GM23338 (cell line): ENCODE measurements around the gene ARHGAP32. TPM values are rescaled to one million over a fixed set of nuclear protein-coding genes. Genes with fewer than 3 reads are reported as not detected.

ENCODE experiments used
- ATAC-seq: fragments of 200-7000 bp; cut with Tn5 transposase; 3 replicates; pipeline ENCODE4 v1.9.1; 2020
- DNase-seq: peaks from one replicate; pipeline ENCODE4 v3.0.0-alpha.2; 2015; ENCODE audit warnings: low spot score
- H2AFZ ChIP-seq: fragments of 200-600 bp; sonication (generic); 2 replicates; pipeline ENCODE4 v1.8.0; 2016; ENCODE audit warnings: antibody characterized with exemption, mild to moderate bottlenecking, moderate library complexity
- H3F3A ChIP-seq: fragments of 200-600 bp; sonication (generic); replicated peaks from 2 replicates; pipeline ENCODE4 v1.8.0; 2017; ENCODE audit warnings: antibody characterized with exemption, mixed run types, low read depth
- H3K27ac ChIP-seq: fragments of 200-600 bp; sonication (generic); 2 replicates; pipeline ENCODE4 v1.6.1; 2016; ENCODE audit warnings: low read depth
- H3K27me3 ChIP-seq: fragments of 200-600 bp; sonication (generic); 2 replicates; pipeline ENCODE4 v1.8.0; 2016; ENCODE audit warnings: mild to moderate bottlenecking, mixed run types, moderate library complexity; ENCODE audit not compliant: insufficient read depth
- H3K36me3 ChIP-seq: fragments of 200-600 bp; sonication (generic); 2 replicates; pipeline ENCODE4 v1.8.0; 2016; ENCODE audit warnings: mild to moderate bottlenecking; ENCODE audit not compliant: insufficient read depth
- H3K4me1 ChIP-seq: fragments of 200-600 bp; sonication (generic); 2 replicates; pipeline ENCODE4 v1.8.0; 2016; ENCODE audit warnings: mild to moderate bottlenecking, moderate library complexity; ENCODE audit not compliant: insufficient read depth
- H3K4me2 ChIP-seq: fragments of 200-600 bp; sonication (generic); 2 replicates; pipeline ENCODE4 v1.7.1; 2017; ENCODE audit warnings: mixed run types
- H3K4me3 ChIP-seq: fragments of 200-600 bp; sonication (generic); 2 replicates; pipeline ENCODE4 v1.6.1; 2016; ENCODE audit warnings: mixed run types
- H3K79me2 ChIP-seq: fragments of 200-600 bp; sonication (generic); replicated peaks from 2 replicates; pipeline ENCODE4 v1.8.0; 2017; ENCODE audit warnings: mild to moderate bottlenecking; ENCODE audit not compliant: insufficient read depth
- H3K9me2 ChIP-seq: fragments of 200-600 bp; sonication (generic); 2 replicates; pipeline ENCODE4 v1.8.0; 2017; ENCODE audit not compliant: insufficient read depth
- H4K20me1 ChIP-seq: fragments of 200-600 bp; sonication (generic); replicated peaks from 2 replicates; pipeline ENCODE4 v1.8.0; 2017; ENCODE audit warnings: mild to moderate bottlenecking; ENCODE audit not compliant: insufficient read depth
- H3K27ac Mint-ChIP-seq: 2 replicates; pipeline ENCODE4 v1.8.0; 2020; ENCODE audit warnings: inconsistent platforms, mild to moderate bottlenecking, moderate library complexity, mixed read lengths
- H3K27me3 Mint-ChIP-seq: 3 replicates; pipeline ENCODE4 v1.8.0; 2022; ENCODE audit warnings: low read depth, mild to moderate bottlenecking, moderate library complexity, mixed read lengths, inconsistent platforms; ENCODE audit not compliant: insufficient read depth, poor library complexity
- H3K36me3 Mint-ChIP-seq: 3 replicates; pipeline ENCODE4 v1.8.0; 2021; ENCODE audit warnings: low read depth, mild to moderate bottlenecking, inconsistent platforms, moderate library complexity, mixed read lengths
- H3K4me1 Mint-ChIP-seq: 3 replicates; pipeline ENCODE4 v1.8.0; 2020; ENCODE audit warnings: mild to moderate bottlenecking, inconsistent platforms, mixed read lengths
- H3K4me3 Mint-ChIP-seq: 3 replicates; pipeline ENCODE4 v1.8.0; 2021; ENCODE audit warnings: moderate library complexity, mild to moderate bottlenecking, inconsistent platforms, mixed read lengths
- H3K9me3 Mint-ChIP-seq: 3 replicates; pipeline ENCODE4 v1.8.0; 2020; ENCODE audit warnings: moderate library complexity, mild to moderate bottlenecking, inconsistent platforms, mixed read lengths
- EZH2 ChIP-seq: fragments of 200-600 bp; sonication (generic); IDR thresholded peaks from one replicate; pipeline ENCODE4 v1.8.0; 2017; ENCODE audit warnings: antibody characterized with exemption, mild to moderate bottlenecking, low read depth; ENCODE audit not compliant: unreplicated experiment
- NANOG ChIP-seq: IDR thresholded peaks from 2 replicates; pipeline ENCODE4 v1.6.1; 2016; ENCODE audit warnings: antibody characterized with exemption, borderline replicate concordance
- ZNF114 ChIP-seq: fragments of 250-450 bp; sonication (Bioruptor Pico); IDR thresholded peaks from 2 replicates; pipeline ENCODE4 v1.5.0; 2020; ENCODE audit warnings: mild to moderate bottlenecking, moderate library complexity
- ZNF331 ChIP-seq: fragments of 250-450 bp; sonication (Bioruptor Pico); IDR thresholded peaks from 2 replicates; pipeline ENCODE4 v1.5.0; 2020; ENCODE audit warnings: low read depth, mild to moderate bottlenecking, moderate library complexity
- ZNF462 ChIP-seq: fragments of 250-450 bp; sonication (Bioruptor Pico); IDR thresholded peaks from 2 replicates; pipeline ENCODE4 v1.5.0; 2020; ENCODE audit warnings: mild to moderate bottlenecking, moderate library complexity
- polyA plus RNA-seq: library from polyadenylated mRNA; unstranded; fragments of >200 nt; fragmentation: Nextera tagmentation; extraction: Ambion mirVana; gene quantifications from 2 replicates; pipeline ENCODE4 v1.2.1, GENCODE V29; 2016
- small RNA-seq: library from RNA; depleted of rRNA; stranded (forward); fragments of <200 nt; gene quantifications from one replicate; pipeline ENCODE3, GENCODE V24; 2014; ENCODE audit warnings: low replicate concordance
- total RNA-seq: library from RNA; depleted of rRNA; stranded (reverse); fragments of >200 nt; shearing (Covaris generic); gene quantifications from 2 replicates; pipeline ENCODE4 v1.2.3, GENCODE V29; 2014; rRNA removed
- TF ChIP-seq, protein P1 (sequence below): IDR thresholded peaks from 2 replicates; pipeline ENCODE4 v1.6.1; 2016; ENCODE audit warnings: antibody characterized with exemption

The ARHGAP32 gene
- total and polyA plus RNA-seq, 2 experiments from 2014 or later: 3.9 to 17.2 TPM

DNA sequence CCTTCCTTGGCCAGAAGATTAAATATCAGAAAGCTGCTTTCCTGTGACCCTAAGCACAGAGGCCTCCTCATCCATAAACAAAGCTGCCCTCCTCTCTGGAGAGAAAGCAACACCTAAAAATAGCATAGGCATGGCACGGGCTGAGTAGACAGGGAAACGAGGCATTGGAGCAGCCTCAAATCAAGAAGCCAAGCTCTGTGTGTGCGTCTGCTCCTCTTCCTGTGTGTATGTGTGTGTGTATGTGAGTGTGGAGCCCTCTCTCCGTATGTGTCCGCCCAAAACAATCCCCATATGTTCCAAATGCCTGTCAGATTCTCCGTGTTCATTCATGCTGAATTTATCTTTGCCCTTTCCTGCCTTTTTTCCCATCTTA is 277.0 kb downstream of the ARHGAP32 start:
- H3K4me3 Mint-ChIP-seq: no peak overlapping the region

More for the DNA sequence above, 277.0 kb downstream of the ARHGAP32 start:
- no peak overlapping the region for H3K4me2 ChIP-seq
- TF ChIP-seq, protein P1, sequence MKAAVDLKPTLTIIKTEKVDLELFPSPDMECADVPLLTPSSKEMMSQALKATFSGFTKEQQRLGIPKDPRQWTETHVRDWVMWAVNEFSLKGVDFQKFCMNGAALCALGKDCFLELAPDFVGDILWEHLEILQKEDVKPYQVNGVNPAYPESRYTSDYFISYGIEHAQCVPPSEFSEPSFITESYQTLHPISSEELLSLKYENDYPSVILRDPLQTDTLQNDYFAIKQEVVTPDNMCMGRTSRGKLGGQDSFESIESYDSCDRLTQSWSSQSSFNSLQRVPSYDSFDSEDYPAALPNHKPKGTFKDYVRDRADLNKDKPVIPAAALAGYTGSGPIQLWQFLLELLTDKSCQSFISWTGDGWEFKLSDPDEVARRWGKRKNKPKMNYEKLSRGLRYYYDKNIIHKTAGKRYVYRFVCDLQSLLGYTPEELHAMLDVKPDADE: no peak
- TF ChIP-seq ZNF114 (CRISPR knock-in tag) (no peak), NANOG (no peak), ZNF331 (CRISPR knock-in tag) (no peak), ZNF462 (CRISPR knock-in tag) (no peak), EZH2 (no peak)
- Mint-ChIP-seq H3K4me1 (no peaks in the 10 kb centered on the region; the same call in 2 of the 3 replicates), H3K27ac (no peak overlapping the region), H3K36me3 (no peaks in the 10 kb centered on the region; the same call in 2 of the 3 replicates), H3K27me3 (peaks cover 11% of the 10 kb centered on the region), H3K9me3 (peaks cover 4% of the 10 kb centered on the region; the same call in 2 of the 3 replicates)
- DNase-seq (no peak), ATAC-seq (no peak)
- H3K36me3 ChIP-seq: no peaks in the 10 kb centered on the region
- H3K4me1 ChIP-seq: no peaks in the 10 kb centered on the region
- H3K27ac ChIP-seq: no peak overlapping the region
- no peaks in the 10 kb centered on the region for H3K79me2 ChIP-seq
- H2AFZ ChIP-seq: no peak overlapping the region
- peaks cover 3% of the 10 kb centered on the region; the same call in 1 of the 2 replicates for H3K27me3 ChIP-seq
- no peaks in the 10 kb centered on the region for H4K20me1 ChIP-seq
- H3F3A ChIP-seq: no peaks in the 10 kb centered on the region
- no peaks in the 10 kb centered on the region for H3K9me2 ChIP-seq
- no peak overlapping the region for H3K4me3 ChIP-seq

Small RNA genes lying within 50 kb of the gene (small RNA-seq; reads per million reads assigned to genes)
- gene RF00019 (not detected), gene RNU6-874P (not detected), gene RNU6-876P (not detected)

Other genes starting within 250 kb of the ARHGAP32 start
- gene TP53AIP1, start 249.5 kb downstream of the ARHGAP32 start, total RNA-seq: 0.07 TPM in 1 of 2 replicates, not detected in the other
- not detected in 2 replicates for gene TP53AIP1, start 249.5 kb downstream of the ARHGAP32 start, polyA plus RNA-seq
- not detected in 2 replicates for gene BARX2, start 183.5 kb upstream of the ARHGAP32 start, total RNA-seq
- not detected in 2 replicates for gene BARX2, start 183.5 kb upstream of the ARHGAP32 start, polyA plus RNA-seq